ENCODE measurements around the gene CDIP1. TPM values are rescaled to one million over a fixed set of nuclear protein-coding genes. Genes with fewer than 3 reads are reported as not detected.
A peak's percentile ranks its signal among the peaks of the same experiment; 100 is the strongest.

Gene CDIP1
- total and polyA plus RNA-seq, 2 of the 8 experiments (the other 6 are each of a cell fraction or from before 2014, with no cell fraction given): 56.6 to 76.3 TPM

DNA sequence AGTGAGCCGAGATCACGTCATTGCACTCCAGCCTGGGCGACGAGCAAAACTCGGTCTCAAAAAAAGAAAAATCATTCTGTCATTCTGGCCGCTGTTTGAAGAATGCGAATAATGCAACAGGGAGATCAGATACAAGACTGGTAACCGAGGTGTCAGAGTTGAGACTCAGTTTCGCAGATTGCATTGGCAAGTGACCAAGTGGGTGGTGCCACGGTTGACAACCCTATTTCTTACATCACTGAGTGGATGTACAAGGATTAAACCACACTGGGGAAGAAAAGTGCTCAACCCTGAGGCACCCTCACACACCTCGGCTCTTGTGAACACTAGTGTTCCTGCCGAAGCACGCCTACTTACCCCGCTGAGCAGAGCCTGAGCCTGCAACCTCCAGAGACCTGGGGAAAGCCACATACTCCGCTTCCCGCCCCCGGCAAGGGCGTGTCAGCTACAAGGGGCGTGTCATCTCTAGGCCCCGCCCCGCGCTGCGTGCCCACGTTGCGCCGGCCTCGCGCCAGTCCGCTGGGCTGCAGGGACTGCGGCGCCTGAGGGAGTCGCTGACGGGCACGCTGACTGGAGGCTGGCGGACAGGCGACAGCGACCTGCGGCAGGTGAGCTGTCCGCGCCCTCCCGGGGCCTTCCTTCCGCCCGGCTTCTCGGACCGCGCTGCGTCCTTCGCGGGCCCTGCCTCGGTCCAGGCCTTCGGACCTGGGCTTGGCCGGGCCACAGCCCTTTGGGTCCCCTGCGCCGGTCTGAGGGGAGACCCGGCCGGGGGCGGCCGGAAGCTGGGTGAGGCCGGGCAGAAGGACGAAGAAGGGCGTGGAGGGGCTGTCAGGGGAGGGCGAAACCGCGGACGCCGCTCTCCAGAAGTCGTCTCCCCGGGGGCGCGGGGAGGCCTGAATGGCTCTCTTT lies 62.4 kb downstream of the CDIP1 start, which contains the start of gene HMOX2 (continued):
- TF ChIP-seq CHD7 (IDR thresholded peaks at IDR 0.05; ENCODE audit: insufficient replicate concordance, low read length) (no peak), BACH1 (IDR thresholded peaks at IDR 0.05; ENCODE audit: low read length) (0 out of 2 replicates have a peak, but pooled peaks have one; percentile 21), NANOG (IDR thresholded peaks at IDR 0.05; ENCODE audit: insufficient read depth, low read depth, low read length, poor library complexity, severe bottlenecking) (no peak), CBX8 (IDR thresholded peaks at IDR 0.05; ENCODE audit: borderline replicate concordance, low read depth, low read length) (no peak), SRF (IDR thresholded peaks at IDR 0.05; ENCODE audit: low read depth, low read length) (no peak), PHF8 (conservative IDR thresholded peaks at IDR 0.05; ENCODE audit: low read depth, low read length) (peak; percentile 60; the same call in 1 of the 2 replicates), EGR1 (IDR thresholded peaks at IDR 0.05; ENCODE audit: borderline replicate concordance, low read depth, low read length) (peak; percentile 92), JUND (IDR thresholded peaks at IDR 0.05; ENCODE audit: low read length) (no peak), GTF2F1 (IDR thresholded peaks at IDR 0.05; ENCODE audit: borderline replicate concordance, low read depth, low read length) (peak; percentile 19; the same call in 1 of the 2 replicates), POLR2AphosphoS5 (IDR thresholded peaks at IDR 0.05; ENCODE audit: low read depth, low read length) (peak; percentile 84)

Data from H1 (cell line).